GM12865 (cell line): ENCODE measurements around the gene PGM2.
A peak's percentile ranks its signal among the peaks of the same experiment; 100 is the strongest.
"Not testable (repeated sequence)": the region's sequence is repeated elsewhere in the genome, so short reads cannot be mapped to it uniquely, and the experiment has no call there.

Experiments used
- DNase-seq: peaks from one replicate; pipeline ENCODE4 v3.0.0; 2010; ENCODE audit warnings: low read depth
- H3K4me3 ChIP-seq: 2 replicates; pipeline ENCODE4 v1.5.1; 2011; ENCODE audit warnings: mild to moderate bottlenecking, low read depth, low read length, control low read depth
- TF ChIP-seq, protein P1 (sequence below): IDR thresholded peaks from 2 replicates; pipeline ENCODE4 v1.5.1; 2011; ENCODE audit warnings: low read length, control low read depth, low read depth, inconsistent platforms; ENCODE audit not compliant: insufficient read depth; ENCODE audit errors: missing control alignments

PGM2 gene

GRCh38 chr4:37818752-37819151 is 7.7 kb upstream of the PGM2 start:
- TF ChIP-seq, protein P1, sequence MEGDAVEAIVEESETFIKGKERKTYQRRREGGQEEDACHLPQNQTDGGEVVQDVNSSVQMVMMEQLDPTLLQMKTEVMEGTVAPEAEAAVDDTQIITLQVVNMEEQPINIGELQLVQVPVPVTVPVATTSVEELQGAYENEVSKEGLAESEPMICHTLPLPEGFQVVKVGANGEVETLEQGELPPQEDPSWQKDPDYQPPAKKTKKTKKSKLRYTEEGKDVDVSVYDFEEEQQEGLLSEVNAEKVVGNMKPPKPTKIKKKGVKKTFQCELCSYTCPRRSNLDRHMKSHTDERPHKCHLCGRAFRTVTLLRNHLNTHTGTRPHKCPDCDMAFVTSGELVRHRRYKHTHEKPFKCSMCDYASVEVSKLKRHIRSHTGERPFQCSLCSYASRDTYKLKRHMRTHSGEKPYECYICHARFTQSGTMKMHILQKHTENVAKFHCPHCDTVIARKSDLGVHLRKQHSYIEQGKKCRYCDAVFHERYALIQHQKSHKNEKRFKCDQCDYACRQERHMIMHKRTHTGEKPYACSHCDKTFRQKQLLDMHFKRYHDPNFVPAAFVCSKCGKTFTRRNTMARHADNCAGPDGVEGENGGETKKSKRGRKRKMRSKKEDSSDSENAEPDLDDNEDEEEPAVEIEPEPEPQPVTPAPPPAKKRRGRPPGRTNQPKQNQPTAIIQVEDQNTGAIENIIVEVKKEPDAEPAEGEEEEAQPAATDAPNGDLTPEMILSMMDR: no peak
- no peak for DNase-seq
- H3K4me3 ChIP-seq: no peak overlapping the region

GRCh38 chr4:37820458-37820857 is 6.0 kb upstream of the PGM2 start:
- H3K4me3 ChIP-seq, DNase-seq: not testable (repeated sequence)

GRCh38 chr4:37821953-37822605 is 4.4 kb upstream of the PGM2 start:
- TF ChIP-seq, protein P1: no peak
- DNase-seq: no peak
- H3K4me3 ChIP-seq: no peak overlapping the region

DNA sequence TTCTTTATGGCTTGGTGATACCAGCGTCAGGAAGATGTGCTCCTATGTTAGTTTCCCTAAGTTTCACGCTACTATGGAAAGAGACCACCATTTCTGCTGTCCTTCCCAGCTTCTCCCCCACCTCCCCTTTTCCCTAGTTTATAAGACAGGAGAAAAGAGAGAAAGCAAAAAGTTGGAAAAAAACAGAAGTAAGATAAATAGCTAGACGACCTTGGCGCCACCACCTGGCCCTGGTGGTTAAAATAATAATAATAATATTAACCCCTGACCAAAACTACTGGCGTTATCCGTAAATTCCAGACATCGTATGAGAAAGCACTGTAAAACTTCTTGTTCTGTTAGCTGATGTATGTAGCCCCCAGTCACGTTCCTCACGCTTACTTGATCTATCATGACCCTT is 985 bp upstream of the PGM2 start:
- peak overlapping the region; percentile 89 for H3K4me3 ChIP-seq
- not testable (repeated sequence) for DNase-seq

- DNase-seq: no peak
- H3K4me3 ChIP-seq: peak overlapping the region; percentile 89
- TF ChIP-seq, protein P1: no peak
Measured at GRCh38 chr4:37825968-37826294, 555 bp upstream of the PGM2 start.

DNA sequence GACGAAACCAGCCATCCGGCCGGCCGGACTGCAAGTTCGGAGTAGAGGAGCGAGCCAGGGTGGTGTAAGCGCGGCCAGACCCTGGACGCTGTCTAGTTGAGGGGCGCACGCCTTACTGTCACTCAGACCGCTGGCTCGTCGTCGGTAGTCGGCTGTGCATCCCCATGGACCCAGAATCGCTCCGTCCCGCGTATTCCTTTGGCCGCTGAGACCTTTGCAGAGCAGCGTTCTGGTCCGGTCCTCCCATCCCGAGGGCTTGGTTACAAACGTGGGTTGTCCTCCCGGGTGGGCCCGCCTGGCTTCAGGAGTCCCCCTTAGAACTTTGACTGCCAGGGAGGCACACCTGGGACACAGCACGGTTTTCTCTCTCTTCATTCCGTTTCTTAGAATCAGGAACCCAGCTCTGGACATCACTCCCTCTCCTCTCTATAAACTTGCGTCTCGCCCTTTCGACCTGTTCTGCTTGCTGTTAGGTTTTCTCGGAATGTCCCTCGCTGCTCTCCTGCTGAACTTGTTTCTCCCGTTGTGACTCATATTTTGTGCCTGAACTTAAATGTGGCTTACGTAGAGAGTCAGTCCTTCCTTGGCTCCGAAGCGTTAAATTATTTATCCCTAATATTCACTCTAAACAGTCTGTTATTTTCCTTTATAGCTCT is 672 bp downstream of the PGM2 start:
- H3K4me3 ChIP-seq: peak overlapping the region; percentile 89
- peak; percentile 28 for DNase-seq
- TF ChIP-seq, protein P1: no peak

- DNase-seq: no peak
- peak overlapping the region; percentile 89 for H3K4me3 ChIP-seq
Measured at GRCh38 chr4:37827802-37828321, 1.4 kb downstream of the PGM2 start.

GRCh38 chr4:37828843-37829242 is 2.4 kb downstream of the PGM2 start:
- no peak for DNase-seq
- H3K4me3 ChIP-seq: no peak overlapping the region
- TF ChIP-seq, protein P1: no peak

More at GRCh38 chr4:37827802-37828321, 1.4 kb downstream of the PGM2 start:
- TF ChIP-seq, protein P1: no peak
